PC-3 (cell line): Measurements from ENCODE around the gene APBA2.

Experiments used
- EZH2phosphoT487 ChIP-seq: fragments of 300-600 bp; sonication (generic); IDR thresholded peaks from 2 replicates; pipeline ENCODE4 v1.6.1; 2018; ENCODE audit warnings: mild to moderate bottlenecking, antibody characterized with exemption, low read length, borderline replicate concordance
- TF ChIP-seq, protein P1 (sequence below): fragments of 300-600 bp; sonication (generic); conservative IDR thresholded peaks from 2 replicates; pipeline ENCODE4 v1.5.1; 2017; ENCODE audit warnings: antibody characterized with exemption, low read depth, mild to moderate bottlenecking, low read length

DNA sequence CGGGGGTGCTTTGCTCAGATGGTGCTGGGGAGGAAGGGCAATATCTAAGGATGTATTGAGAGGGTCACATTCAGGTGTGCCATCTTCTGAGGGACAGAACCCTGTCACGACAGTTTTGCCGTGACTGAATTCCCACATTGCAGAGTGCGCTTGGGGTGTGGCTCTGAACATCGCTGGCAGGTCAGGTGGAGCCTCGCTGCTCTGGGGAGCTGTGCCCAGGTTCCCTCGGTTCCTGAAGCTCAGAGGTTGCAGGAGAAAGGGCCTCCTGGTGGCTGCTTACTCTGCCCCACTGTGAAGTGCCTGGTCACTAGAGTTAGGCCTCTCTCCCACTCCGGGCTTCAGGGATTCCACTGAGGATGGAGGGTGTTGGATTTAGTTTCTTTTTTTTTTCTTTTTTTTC, 51.5 kb downstream of the APBA2 start:
- TF ChIP-seq, protein P1, sequence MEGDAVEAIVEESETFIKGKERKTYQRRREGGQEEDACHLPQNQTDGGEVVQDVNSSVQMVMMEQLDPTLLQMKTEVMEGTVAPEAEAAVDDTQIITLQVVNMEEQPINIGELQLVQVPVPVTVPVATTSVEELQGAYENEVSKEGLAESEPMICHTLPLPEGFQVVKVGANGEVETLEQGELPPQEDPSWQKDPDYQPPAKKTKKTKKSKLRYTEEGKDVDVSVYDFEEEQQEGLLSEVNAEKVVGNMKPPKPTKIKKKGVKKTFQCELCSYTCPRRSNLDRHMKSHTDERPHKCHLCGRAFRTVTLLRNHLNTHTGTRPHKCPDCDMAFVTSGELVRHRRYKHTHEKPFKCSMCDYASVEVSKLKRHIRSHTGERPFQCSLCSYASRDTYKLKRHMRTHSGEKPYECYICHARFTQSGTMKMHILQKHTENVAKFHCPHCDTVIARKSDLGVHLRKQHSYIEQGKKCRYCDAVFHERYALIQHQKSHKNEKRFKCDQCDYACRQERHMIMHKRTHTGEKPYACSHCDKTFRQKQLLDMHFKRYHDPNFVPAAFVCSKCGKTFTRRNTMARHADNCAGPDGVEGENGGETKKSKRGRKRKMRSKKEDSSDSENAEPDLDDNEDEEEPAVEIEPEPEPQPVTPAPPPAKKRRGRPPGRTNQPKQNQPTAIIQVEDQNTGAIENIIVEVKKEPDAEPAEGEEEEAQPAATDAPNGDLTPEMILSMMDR = no peak
- no peak for TF ChIP-seq EZH2phosphoT487
